Stimulated activated CD4-positive, alpha-beta T cell treated with anti-CD3 and anti-CD28 coated beads, Interleukin-15, amount 100 ng/mL, for 1 hour (primary cell): ENCODE results near the gene GRK5.
A peak's percentile ranks its signal among the peaks of the same experiment; 100 is the strongest.
"Not testable (repeated sequence)": the region's sequence is repeated elsewhere in the genome, so short reads cannot be mapped to it uniquely, and the experiment has no call there.

Experiments
- DNase-seq, 2 donors: peaks; one replicate each; pipeline ENCODE4 v3.0.0-alpha.2; 2020; ENCODE audit warnings: low read depth in 1 of 2, low spot score in 1 of 2

GRK5 gene

DNA sequence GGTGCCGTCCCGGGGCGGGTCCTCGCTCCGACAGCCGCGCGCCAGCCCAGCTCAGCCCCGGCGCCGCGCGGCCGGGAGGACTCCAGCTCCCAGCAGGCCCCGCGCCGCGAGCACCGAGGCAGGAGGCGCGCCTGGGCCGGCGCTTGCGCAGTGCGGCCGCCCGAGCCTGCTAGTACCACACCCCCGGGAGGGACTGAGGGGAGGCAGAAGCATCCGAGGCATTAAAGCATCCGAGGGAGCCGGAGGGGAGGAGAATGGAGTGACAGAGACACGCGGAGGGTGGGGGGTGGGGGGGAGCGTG, at the start of gene GRK5:
TSS of gene GRK5 (plus strand) at position 206 of the 301 bp plus-strand sequence. CDS start 347 bp downstream, outside the sequence.
- DNase-seq = peak; percentile 90 to 95

DNA sequence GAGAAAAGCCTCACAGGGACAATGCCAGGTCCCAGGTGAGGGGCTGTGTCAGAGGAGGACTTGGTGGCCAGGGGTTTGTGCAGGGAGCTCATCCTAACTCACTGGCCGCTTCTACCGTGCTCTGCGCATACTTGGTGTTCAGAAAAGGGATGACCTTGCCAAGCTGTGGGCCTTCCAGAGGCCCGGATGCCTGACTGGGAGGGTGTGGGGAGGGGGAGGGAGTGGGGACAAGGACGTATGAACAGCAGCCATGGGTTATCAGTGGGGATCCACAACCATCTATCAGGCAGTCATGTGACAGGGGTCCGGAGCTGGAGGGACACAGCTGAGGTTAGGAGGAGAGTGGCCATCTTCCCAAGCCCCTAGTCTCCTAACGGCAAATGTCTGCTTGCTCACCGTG, 48.0 kb upstream of the GRK5 start:
- no peak for DNase-seq

DNA sequence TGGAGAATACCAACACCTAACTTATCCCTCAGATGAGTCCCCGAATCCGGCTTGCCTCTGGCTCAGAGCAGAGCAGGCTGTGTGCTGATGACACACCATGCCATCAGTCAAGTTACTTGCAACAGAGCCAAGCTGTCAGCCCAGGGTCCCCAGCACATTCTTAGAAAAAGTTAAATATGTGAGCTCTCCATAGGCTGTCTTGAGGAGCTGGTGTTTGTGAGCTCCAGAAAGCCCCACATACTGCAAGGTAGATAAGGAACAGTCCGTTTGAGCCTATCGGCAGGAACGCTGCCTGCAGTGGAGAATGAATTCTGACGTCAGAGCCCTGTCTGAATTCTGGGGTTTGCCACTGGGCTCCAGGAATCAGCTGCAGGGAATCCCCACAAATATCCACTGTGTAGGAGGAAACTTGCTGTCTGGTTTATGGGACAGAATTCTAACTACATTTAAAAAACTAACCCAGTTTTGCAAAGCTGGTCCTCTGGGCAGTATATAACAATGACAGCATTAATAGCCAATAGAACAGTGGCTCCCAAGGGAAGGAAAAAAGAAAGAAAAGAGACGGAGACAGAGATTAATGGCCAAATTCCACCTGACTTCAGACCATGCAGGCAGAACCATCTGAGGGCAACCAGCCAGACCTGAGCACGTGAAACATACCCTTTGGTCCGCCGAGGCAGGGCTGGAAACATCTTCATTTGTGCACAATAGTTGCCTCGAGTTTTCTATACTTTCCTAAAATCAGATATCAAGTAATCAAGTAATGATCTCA, 45.5 kb upstream of the GRK5 start:
- DNase-seq = no peak

DNA sequence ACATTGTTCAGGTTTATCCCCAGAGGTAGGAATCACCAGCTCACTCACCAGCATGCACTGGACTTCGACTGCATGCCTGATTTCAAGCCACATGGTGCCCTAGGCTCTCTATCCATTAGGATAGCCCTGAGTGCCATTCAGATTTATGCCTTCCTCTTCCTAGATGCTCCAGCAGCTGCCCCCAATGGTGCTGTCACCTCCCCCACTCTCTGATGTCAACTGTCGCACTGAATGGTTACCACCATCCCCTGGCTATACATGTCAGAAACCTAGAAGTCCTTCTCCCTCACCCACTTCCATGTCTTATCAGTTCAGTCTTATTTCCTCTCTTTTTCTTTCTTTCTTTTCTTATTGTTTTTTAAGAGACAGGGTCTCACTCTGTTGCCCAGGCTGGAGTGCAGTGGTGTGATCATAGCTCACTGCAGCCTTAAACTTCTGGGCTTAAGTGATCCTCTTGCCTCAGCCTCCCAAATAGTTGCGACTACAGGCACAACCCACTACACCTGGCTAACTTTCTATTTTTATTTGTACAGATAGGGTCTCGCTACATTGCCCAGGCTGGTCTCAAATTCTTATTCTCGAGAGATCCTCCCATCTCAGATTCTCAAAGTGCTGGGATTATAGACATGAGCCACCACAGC, 44.8 kb upstream of the GRK5 start:
- no peak for DNase-seq

DNA sequence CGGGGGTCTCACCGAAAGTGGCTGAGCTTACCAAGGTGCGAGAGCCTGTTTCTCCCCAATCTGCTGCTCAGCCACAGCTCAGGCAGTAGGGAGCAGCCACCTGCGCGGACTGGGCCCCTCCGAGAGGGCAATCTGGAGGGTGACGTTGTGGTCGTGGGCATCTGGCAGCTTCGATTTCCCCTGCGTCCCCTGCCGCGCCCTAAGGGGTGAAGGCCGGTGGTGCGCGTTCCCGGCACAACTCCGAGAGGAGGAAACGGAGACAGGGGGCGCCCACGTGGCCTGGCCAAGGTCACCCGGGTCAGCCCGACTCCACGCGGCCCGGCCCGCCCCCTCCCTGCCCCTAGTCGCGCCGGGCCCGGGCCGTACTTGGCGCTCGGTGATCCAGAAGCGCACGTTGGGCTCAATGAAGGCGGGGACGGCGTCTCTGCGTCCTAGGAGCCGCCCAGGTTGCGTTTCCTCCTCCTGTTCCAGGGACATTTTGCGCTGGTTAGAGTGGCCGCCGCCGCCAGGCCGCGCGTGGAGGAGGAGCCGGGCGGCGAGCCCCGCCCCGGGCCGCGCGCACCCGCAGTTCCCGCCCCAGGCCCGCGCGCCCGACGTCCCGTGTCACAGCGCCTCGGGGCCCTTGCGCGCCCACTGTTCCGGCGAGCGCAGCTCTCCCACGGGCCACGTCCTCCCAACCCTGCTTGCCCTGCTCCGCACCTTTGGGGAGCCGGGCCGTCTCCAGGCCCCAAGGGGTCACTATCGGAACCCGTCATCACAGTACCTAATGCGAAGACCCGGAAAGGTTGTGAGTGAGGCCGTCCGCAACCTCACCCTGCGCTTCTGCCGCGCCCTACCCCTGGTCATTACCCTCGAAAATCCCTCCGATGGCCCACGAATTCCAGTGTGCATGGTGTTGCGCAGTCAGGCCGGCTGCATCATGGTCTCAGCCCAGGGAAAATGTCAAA, 41.9 kb upstream of the GRK5 start, which contains the start of gene SFXN4:
TSS of gene SFXN4 (minus strand) at position 544 of the 947 bp plus-strand sequence. CDS start at position 477, 67 bp downstream.
- peak; percentile 62 to 73 for DNase-seq

DNA sequence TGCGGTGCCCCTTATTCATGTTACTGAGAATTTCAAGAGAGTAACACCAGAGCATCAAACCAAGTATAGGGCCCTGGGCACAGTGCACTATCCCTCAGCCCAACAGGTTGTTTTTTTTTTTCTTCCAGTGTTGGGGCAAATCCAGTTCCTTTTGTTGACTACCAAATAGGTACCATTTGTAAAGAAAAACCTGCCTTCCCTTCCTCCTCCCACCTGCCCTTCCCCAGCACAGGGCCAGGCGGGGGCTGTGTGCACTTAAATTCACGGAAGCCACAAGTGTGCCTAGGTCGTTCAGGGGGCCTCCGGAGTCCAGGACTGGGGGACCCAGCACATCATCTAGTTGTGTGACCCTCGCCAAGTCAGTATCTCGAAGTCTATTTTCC, 41.3 kb upstream of the GRK5 start:
- DNase-seq = no peak

DNA sequence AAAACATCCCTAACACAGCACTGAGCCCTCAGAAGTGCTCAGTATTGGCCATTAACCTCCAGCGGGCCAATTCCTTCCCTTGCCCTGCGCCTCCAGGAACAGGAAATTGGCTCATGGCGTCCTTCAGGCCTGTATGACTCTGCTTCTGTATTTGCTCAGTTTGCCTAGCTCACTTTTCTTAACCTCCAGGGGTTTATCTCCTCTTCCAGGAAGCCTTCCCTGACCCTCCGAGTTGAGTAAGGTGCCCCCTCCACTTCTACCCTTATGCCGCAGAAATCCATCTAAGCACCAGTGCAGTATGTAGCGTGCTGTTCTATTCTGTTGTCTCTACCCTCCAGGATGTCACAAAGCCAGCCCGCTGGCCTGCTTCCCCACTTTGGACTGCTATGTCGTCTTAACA, 40.8 kb upstream of the GRK5 start:
- DNase-seq = no peak

DNA sequence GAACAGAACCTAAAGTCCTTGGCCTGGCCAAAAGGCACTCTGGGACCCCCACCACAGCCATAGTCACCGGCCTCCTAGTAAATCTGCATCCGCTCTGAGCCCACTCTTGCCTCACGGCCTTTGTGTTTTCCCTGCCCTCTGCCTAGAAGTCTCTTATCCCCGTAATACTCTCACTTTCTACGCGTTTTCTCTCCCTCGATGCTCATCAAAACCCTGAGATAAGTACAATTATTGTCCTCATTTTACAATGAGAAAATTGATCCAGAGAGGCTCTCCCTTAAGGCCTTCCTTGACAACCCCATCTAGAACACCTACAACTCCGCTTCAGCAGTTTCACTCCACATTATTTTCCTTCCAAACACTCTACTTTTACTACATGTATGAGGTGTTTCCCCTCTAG, 40.3 kb upstream of the GRK5 start:
- DNase-seq = no peak

DNA sequence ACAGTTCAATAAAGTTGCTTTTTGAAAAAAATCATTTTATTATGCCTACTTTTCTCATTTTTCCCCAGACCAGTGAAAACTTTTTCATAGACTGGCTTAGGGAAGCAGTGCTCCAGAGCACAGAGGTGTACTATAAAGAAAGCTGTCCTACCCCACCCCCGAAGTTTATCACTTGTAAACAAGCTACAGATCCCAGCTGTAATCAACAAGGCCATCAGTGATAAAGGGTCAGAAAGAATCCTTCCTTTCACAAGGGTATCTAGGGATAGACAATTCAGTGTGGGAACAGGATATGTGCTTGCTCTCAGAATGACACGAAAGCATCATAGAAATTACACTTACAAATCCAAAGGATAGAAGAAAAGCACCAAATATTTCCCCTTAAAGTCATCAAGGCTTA, 33.3 kb upstream of the GRK5 start:
- DNase-seq = no peak

DNA sequence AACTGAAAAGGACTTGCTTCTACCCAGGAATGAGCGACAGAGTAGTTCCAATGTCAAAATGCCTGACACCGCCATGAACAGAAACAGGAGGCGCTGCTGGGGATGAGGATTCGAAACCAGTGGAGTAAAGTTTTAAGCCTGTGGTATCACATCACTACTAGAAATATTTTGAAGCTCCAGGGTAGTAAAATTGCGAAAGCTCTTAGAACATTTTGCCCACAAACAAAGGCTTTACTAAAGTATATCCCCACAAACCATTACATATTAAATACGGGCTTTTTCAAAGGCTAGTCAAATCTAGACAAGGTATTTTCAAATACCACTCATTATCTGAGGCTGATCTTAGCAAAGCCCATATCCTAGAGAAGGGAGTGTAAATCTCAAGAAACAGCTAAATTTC, 31.2 kb upstream of the GRK5 start:
- DNase-seq = no peak

DNA sequence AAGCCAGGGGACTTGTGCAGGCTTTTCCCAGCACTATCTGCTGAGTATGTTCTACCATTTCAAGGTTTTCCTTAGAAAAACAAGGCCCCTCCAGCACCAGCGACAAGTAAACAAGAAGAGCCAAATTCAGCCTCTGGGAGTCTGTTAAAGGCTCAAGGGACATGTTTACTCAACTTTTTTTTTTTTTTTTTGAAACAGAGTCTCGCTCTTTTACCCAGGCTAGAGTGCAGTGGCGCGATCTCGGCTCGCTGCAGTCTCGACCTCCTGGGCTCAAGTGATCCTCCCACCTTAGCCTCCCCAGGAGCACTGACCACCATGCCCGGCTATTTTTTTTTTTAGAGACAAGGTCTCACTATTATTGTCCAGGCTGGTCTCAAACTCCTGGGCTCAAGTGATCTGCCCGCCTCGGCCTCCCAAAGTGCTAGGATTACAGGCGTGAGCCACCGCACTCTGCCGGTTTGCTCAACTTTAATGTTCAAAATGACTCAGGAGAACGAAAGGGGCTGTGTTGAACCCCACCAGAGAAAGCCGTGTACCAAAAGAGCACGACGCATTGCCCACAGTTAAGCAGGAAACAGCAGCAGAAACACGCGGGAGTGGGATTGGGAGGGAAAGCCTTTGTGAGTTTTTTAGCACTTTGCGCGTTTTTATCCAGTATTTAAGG, 29.5 kb upstream of the GRK5 start:
- peak in 1 of 2 donors; percentile 12 for DNase-seq

DNA sequence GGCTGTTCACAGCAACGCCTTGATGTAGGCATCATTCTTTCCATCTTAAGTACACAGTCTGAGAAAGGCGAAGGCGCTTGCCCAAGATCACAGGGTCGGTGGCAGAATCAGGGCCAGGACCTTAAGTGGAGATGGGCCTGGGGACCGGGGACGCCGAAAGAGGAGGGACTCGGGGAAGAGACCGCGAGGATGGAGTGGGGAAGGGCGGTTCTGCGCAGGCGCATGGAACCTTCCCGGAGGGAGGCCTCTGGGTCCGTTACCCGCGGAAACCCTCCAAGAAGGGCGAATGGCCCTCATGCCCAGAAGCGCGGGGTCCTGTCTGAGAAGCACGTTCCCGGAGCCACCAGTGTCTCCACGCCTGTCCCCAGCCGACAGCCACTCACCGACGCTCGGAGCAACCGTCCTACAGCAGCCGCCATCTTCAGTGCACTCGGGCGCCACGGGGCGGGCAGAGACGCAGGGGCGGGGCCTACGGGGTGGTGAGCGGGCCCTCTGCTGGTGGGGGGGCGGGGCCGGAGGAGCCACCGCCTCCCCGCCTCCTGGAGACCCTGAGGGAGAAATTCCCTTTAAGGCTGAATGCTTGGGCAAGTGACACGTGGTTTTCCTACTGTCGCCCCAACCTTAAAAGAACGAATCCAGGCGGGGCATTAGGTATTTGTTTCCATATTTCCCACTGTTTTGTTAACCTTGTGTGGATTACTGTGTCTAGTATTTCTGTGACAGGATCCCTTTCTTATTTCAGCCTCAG, 28.8 kb upstream of the GRK5 start, which contains the start of gene PRDX3:
TSS of gene PRDX3 (minus strand) at position 441 of the 748 bp plus-strand sequence. CDS start at position 419, 22 bp downstream.
- peak; percentile 84 to 95 for DNase-seq

DNA sequence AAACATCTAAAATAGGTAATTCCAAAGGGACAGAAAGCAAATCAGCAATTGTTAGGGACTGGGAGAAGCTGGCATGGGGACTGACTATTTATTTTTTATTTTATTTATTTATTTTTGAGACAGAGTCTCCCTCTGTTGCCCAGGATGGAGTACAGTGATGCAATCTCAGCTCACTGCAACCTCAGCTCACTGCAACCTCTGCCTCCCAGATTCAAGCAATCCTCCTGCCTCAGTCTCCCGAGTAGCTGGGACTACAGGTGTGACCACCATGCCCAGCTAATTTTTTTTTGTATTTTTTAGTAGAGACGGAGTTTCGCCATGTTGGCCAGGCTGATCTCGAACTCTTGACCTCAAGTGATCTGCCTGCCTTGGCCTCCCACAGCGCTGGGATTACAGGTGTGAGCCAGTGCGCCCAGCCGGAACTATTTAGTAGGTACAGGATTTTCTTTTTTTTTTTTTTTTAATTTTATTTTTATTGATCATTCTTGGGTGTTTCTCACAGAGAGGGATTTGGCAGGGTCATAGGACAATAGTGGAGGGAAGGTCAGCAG, 26.4 kb upstream of the GRK5 start:
- DNase-seq = not testable (repeated sequence)

DNA sequence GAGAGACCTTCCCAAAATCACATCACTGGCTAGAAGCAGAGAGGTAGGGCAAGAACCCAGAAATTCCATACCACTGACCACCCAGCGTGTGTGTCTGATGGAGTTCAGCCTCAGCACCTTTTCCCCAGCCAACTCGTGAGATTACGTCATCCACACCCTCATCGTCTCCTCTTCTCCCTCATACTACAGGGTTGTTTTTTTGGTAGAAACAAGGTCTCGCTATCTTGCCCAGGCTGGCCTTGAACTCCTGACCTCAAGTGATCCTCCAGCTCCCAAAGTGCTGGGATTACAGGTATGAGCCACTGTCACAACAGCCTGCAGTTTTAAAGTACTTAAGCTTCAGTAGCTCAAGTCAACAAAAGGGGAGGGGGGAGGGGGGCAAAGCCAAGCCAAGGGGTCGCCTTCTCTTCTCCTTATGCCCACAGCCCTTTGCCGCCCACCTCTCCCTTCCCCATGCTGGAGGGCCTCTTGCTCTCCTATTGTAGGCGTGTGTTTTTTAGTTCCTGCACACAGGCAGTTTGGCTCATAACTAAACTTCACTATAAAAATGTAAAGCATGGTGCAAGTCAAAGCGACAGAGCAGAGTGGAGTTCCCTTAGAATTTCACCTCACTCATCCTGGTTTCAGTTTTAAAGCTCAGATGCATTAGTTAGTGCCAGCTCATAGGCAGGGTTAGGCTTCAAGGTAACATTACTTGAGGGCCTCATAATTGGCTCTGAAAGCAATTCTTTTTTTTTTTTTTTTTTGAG, 23.5 kb upstream of the GRK5 start:
- no peak for DNase-seq

DNA sequence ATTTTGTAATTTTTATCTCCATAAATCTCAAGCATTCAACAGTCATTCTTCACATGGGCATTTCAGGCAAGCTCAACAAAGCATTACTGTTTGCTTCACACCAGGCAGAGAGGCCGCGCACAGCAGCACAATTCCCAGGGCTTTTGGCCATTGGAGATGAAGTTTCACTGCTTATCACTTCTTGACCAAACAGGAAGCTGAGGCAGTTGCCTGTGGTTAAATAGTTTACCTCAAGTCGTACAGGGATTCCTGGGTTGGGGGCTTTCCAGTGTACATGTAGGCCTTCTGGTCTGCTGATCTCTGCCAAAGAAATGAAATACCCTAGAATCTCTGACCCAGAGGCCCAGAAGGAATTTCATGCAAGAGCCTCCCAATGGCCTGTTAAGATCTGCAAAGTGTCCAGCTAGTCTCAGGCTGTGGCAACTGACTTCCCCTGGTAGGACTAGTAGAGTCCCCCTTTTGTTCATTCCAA, 17.5 kb upstream of the GRK5 start:
- no peak for DNase-seq

DNA sequence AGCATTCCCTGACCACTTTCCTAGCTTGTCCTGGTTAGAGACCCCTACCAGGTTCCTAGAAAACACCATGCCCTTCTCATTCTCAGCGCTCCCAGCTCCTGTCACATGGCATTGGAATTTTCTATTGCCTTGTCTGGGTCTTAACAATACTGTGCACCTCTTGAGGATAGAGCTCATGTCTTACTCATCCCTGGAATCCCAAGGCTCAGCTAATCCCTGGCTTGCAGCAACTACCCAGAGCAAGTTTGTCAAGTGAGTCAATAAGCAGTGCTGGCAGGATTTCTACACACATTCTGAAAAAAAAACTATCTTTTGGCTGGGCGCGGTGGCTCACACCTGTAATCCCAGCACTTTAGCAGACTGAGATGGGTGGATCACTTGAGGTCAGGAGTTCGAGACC, 17.0 kb upstream of the GRK5 start:
- no peak for DNase-seq

DNA sequence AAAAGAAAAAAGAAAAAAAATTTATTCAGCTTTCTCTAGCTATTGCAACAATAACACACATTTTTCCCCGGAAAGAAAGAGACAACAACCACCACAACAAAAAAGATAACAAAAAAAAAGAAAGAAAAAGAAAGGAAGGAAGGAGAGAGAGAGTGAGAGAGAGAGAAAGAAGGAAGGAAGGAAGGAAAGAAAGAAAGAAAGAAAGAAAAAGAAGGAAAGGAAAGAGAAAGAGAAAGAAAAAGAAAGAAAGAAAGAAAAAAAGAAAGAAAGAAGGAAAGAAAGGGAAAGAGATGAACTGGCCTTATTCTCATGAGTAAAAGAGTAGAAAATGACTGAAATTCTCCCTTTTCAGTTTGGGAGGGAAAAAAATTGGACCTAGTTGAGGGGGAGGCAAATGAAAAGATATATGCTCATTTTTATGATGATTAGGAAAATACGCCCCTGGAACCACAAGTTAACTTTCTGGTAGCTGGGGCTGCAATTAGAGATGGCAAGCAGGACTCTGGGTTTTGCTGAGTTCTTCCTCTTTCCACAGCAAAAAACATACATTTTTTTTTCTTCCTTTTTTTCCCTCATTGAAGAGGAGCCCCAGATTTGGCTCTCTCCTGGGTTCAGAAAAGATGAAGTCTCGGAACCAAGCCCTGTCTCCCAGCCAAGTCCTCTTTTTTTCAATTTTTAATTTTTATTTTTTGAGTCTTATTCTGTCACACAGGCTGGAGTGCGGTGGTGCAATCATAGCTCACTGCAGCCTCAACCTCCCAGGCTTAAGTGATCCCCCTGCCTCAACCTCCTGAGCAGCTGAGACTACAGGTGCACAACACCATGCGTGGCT, 16.2 kb upstream of the GRK5 start:
- no peak for DNase-seq

DNA sequence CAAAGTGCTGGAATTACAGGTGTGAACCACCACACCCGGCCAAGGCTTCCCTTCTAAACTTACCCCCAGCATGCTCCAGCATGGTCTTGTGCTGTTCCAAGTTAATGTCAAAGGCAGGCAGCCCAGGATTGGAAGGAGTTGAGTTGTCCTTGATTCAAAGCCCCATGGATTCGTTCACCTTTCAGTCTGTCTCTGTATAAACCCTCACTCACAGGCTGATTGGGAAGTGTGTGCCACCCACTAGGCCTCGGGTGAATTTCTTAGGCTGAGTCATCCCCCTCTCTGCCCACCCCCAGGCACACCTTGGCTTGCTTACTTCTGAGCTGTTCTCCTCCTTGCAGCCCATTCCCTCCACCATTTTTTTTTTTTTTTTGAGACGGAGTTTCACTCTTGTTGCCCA, 15.5 kb upstream of the GRK5 start:
- no peak for DNase-seq
